HEK293T (cell line): Measurements from ENCODE around the gene PET117.

Experiments
- BHLHE40 ChIP-seq: fragments of 450-650 bp; IDR thresholded peaks from 2 replicates; pipeline ENCODE4 v1.6.1; 2016; ENCODE audit warnings: mild to moderate bottlenecking, moderate library complexity, borderline replicate concordance
- CTBP1 ChIP-seq: fragments of 450-650 bp; IDR thresholded peaks from 2 replicates; pipeline ENCODE4 v1.6.1; 2016; ENCODE audit warnings: borderline replicate concordance
- ELF4 ChIP-seq: fragments of 450-650 bp; IDR thresholded peaks from 2 replicates; pipeline ENCODE4 v1.6.1; 2017; ENCODE audit warnings: antibody characterized with exemption
- FOXA1 ChIP-seq: fragments of 450-650 bp; IDR thresholded peaks from 2 replicates; pipeline ENCODE4 v1.6.1; 2016; ENCODE audit warnings: mild to moderate bottlenecking
- FOXK2 ChIP-seq: fragments of 450-650 bp; IDR thresholded peaks from 2 replicates; pipeline ENCODE4 v1.6.1; 2016; ENCODE audit warnings: mild to moderate bottlenecking
- L3MBTL2 ChIP-seq: fragments of 450-650 bp; conservative IDR thresholded peaks from 2 replicates; pipeline ENCODE4 v1.6.1; 2016; ENCODE audit warnings: mild to moderate bottlenecking
- LEF1 ChIP-seq: fragments of 450-650 bp; IDR thresholded peaks from 2 replicates; pipeline ENCODE4 v1.6.1; 2017; ENCODE audit warnings: mild to moderate bottlenecking, borderline replicate concordance
- SP1 ChIP-seq: fragments of 450-650 bp; IDR thresholded peaks from 2 replicates; pipeline ENCODE4 v1.6.1; 2017
- TARDBP ChIP-seq: fragments of 450-650 bp; IDR thresholded peaks from 2 replicates; pipeline ENCODE4 v1.6.1; 2016

DNA sequence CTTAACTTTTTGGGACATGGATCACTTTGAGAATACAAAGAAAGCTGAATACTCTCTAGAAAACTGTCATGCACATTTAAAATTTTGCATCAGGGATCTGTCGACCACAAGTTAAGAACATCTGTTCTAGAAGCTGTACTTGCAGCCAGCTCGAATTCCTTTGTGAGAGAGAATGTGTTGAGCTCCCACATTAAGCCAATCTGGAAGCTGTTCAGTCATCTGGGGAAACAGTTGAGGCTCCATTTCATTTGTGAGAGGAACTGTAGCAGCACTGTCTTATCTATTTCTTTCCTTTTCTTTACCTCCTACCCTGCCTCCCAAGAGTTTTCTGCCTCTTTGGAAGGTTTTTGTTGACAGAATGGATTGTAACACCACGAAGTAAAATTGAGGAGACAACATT lies 50.8 kb downstream of the PET117 start:
- TF ChIP-seq TARDBP (no peak), L3MBTL2 (no peak), ELF4 (no peak), CTBP1 (no peak), SP1 (no peak), FOXK2 (no peak), LEF1 (no peak), FOXA1 (no peak), BHLHE40 (no peak)
